ENCODE results near the gene TBC1D7.

GRCh38 chr6:13360671-13361540, 32.6 kb upstream of the TBC1D7 start:
- TF ChIP-seq JUN (IDR thresholded peaks at IDR 0.05) (no peak), CTCF (IDR thresholded peaks at IDR 0.05) (no peak)

Data from A549 (cell line).